GM18502 (cell line): ENCODE measurements around the gene FOXO6.
"Not testable (repeated sequence)": the region's sequence is repeated elsewhere in the genome, so short reads cannot be mapped to it uniquely, and the experiment has no call there.

ENCODE experiments used
- ATAC-seq: cut with Tn5 transposase; IDR thresholded peaks from one replicate; pipeline ENCODE4 v1.9.1; 2021; ENCODE audit warnings: mild to moderate bottlenecking; ENCODE audit not compliant: unreplicated experiment, poor library complexity

FOXO6 gene

GRCh38 chr1:41328780-41329640 is 32.2 kb upstream of the FOXO6 start:
- no peak for ATAC-seq

DNA sequence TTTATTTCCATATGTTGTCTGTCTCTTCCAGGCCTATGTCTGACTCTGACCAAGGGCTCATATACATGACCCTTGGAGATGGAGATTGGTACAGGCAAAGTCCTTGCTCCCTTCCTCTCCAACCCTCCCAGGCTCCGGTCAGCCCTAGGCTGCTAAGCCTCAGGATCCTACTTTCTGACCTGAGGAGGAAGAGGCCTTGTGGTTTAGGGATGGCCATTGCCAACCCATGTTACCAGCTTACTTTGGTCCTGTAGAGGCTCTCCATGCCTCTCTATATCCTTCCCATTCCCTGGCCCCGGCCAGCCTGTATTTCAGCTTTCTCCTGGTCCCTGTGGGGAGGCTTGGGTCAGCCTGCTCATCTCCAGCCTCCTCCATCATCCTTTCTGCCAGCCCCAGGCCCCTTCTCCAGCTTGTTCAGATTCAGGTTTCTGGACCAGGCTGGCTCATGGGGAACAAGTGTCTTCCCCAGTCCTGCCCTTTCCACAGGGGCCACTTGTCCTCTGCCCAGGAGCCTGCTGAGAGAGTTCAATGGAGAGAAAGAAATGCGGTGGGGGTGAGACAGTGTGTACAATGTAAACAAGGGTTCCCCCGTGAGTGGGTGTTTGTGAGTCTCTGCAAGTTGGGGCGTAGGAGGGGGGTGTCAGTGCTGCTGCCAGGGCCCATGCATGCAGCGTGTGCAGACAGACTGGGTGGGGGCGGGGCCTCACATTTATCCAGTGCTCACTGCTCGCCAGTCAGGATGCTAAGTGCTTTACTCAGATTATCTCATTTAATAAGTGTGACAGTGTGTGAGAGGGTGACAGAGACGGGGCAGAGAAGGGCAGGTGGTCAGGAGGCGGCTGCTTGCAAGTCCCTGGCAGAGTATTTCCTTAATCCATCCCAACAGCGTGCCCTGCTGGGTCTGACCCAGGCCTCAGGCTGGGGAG is 31.3 kb upstream of the FOXO6 start:
- no peak for ATAC-seq

- no peak for ATAC-seq
These were observed 30.4 kb upstream of the FOXO6 start for GRCh38 chr1:41330588-41331545.

DNA sequence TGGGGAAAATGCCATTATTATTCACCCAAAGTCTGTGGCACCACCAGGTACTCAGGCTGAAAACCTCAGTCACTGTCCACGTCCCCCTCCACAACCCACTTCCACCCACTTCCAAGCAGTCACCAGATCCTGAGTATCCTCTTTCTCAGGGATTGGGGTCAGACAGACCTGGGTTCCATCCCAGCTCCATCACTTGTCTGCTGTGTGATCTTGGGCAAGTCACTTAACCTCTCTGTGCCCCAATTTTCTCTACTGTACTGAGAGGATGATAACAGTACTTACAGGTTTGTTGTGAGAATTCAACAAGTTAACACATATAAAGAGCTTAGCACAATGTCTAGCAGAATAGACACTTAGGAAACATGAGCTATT is 29.7 kb upstream of the FOXO6 start:
- no peak for ATAC-seq

DNA sequence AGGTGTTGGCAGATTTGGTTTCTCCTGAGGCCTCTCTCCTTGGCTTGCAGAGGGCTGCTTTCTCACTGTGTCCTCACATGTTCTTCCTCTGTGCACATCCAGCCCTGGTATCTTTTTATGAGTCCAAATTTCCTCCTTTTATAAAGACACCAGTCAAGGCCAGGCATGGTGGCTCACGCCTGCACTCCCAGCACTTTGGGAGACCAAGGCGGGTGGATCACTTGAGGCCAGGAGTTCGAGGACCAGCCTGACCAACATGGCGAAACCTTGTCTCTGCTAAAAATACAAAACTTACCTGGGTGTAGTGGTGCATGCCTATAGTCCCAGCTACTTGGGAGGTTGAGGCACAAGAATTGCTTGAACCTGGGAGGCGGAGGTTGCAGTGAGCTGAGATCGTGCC is 29.1 kb upstream of the FOXO6 start:
- ATAC-seq, result not testable (repeated sequence)

DNA sequence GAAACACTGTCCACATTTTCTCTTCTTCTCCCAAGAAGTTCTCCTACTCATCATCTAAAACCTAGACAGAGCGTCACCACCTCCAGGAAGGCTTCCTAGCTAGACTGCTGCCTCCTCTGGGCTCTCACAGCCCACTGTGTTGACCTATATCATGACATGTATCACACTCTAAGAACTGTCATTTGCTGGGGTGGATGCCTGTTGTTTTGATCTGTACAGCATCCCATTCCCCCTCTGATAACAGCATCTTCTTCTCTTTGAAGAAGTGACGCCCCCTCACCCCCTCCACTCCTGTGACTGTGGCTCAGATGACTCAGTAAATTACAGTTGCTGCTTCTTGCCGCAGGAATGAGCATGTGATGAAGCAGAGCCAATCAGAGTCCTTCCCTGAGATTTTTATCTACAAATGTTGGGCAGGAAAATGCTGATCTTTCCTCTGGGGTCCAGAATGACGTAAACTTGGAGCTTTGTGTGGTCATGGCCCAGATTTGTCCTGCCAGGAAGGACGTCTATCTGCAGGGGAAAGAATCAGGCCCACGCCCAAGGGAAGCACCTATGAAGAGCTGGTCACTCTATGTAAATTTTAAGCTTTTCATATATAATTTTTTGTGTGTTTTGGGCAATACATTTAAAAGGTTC is 28.0 kb upstream of the FOXO6 start:
- ATAC-seq, result no peak

GRCh38 chr1:41338820-41339219 is 22.4 kb upstream of the FOXO6 start:
- ATAC-seq, result no peak

- ATAC-seq, result no peak
These were observed 20.4 kb upstream of the FOXO6 start for GRCh38 chr1:41340655-41341364.

- ATAC-seq, result no peak
These were observed 19.9 kb upstream of the FOXO6 start for GRCh38 chr1:41341365-41341683.

GRCh38 chr1:41341772-41342562 is 19.3 kb upstream of the FOXO6 start:
- no peak for ATAC-seq

DNA sequence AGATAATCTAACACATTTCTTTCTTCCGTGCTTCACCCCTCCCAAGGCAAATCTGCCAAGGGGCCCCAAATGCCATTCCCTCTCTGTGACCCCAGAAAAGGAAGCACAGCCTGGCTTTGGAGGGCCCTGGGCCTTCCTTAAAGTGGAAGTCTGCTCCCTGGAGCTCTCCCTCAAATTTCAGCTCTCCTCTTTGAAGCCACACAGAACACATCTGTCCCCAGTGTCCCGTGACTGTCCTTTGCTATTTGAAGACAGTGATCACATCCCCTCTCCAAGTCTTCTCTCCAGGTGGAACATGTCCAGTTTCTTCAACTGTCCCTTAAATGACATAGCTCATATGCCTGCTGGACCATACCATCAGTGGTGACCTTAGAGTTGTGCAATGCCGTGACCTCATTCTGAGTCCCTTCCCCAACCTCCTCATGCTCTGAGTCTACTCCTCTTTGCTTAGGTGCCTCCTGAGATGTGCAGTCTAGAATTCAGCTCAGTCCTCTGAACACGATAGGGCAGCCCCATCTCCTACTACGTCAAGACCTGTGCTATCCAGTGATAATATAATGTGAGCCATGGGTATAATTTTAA is 18.4 kb upstream of the FOXO6 start:
- no peak for ATAC-seq

DNA sequence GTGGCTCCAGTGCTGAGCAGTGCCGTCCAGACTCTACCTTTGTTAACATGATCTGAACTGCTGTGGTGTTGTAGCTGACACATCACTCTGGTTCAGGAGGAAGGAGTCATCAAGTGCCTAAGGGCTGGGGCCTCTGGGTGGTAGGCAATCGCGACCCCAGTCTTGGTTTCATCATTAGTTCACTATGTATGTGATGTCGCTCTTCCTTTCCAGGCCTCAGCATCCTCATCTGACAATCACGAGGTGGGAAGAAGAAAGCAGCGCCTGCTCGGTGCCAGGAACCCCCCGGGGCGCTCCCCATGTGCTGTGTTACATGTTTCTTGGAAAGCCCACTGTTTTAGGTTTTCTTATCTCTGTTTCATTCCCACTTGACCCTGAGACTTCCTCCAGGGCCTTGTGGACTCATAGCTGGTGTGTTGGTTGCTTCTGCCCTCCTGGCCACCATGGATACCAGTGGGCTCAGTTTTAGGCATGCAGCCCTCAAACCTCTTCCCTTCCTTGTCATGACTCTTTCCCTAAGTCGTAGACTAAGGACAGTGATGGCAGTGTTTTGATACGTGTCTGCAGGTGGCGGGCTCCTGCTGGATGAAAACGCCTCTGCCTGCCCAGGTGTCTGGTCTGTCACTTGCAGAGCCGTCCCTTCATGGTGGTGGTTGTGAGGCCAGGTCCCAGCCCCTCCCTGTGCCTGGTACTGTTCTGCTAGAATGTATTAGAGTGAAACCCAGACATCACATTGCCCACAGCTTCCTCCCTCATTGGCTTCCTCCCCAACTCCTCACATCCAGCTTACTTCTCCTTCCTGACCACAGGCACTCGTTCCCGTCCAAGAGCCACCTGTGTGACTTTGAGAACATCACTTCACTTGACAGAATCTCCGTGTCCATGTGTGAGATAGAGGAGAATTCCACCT is 17.2 kb upstream of the FOXO6 start:
- ATAC-seq, result no peak

DNA sequence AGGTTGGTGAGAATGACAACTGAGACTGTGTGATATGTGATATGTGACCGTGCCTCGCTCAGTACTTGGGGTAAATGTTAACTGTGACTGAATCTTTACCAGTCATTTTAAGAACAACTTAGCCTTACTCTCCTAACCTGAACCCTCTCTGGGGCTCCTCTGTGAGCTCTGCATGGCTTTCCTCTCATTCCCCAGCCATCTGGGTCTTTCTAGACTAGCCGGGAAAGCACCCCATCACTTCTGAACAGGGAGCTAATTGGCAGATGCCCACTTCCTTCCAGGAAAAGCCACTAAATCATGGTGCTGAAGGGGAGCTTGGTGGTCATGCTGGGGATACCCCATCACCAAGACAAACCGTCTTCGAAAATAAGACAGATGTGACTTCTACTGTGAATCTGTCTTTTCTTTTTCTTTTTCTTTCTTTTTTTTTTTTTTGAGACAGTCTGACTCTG is 16.5 kb upstream of the FOXO6 start:
- ATAC-seq, result no peak

DNA sequence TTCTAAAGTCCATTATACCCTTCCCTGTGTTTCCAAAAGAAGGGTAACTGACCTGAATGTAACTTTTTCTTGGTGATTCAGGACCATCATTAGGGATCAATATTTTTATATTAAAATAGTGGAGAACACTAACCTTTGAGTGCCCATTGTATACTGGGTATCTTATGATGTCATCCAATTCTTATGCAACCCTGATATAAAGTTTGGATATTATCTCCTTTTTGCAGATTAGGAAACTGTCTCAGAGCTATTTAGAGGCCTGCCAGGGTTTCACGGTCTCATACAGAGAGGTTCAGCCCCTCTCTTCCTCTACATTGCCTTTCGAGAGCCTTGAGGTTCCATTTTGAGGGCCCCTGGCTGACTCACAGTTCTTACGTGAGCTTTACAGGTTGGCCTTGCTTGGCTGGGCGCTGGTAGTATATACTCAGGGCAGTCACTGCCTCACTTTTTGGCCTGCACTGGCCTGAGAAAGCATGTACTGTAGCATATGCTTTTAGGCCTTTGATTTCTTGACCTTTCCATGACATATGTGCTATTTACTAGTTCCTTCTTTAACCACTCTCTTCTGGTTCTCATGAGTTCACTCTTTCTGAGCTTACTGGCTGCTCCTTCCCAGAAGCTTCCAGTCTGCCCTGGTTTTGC is 15.7 kb upstream of the FOXO6 start:
- ATAC-seq, result no peak

GRCh38 chr1:41347276-41347675 is 14.0 kb upstream of the FOXO6 start:
- no peak for ATAC-seq

DNA sequence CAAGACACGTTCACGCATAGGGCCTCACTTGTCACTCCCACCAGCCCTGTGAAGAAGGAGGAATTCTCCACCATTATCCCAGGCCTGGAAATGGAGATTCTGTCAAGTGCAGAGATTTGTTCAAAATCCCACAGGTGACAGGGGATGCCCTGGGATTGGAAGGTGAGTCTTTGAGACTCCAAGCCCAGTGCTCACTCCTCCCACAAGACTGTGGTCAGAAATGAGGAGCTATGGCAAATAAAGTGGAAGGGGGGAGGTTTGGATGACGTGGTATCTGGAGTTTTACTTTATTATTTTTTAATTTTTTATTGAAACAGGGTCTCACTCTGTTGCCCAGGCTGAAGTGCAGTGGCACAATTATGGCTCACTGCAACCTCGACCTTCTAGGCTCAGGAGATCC is 12.8 kb upstream of the FOXO6 start:
- no peak for ATAC-seq
